Epithelial cell of proximal tubule (primary cell): ENCODE measurements around the gene ARL13A. TPM values are rescaled to one million over a fixed set of nuclear protein-coding genes. Genes with fewer than 3 reads are reported as not detected.

Experiments
- DNase-seq: peaks from one replicate; pipeline ENCODE4 v3.0.0-alpha.2; 2011; ENCODE audit warnings: low read depth
- H3K4me3 ChIP-seq: 2 replicates; pipeline ENCODE4 v1.5.1; 2011; ENCODE audit warnings: low read depth, mild to moderate bottlenecking, low read length
- CTCF ChIP-seq: conservative IDR thresholded peaks from 2 replicates; pipeline ENCODE4 v1.5.1; 2012; ENCODE audit warnings: low read depth, mild to moderate bottlenecking, low read length
- total RNA-seq: library from RNA; depleted of rRNA; stranded (reverse); fragments of >200 nt; gene quantifications from 2 replicates; pipeline ENCODE4 v1.2.3, GENCODE V29; 2015

The ARL13A gene
- total RNA-seq, 1 donor from 2014 or later: not detected

- no peak for TF ChIP-seq CTCF
- no peak overlapping the region for H3K4me3 ChIP-seq
- DNase-seq: no peak
These were observed 52.5 kb downstream of the ARL13A start for GRCh38 chrX:101022020-101022419.

GRCh38 chrX:101025126-101025525 lies 55.6 kb downstream of the ARL13A start:
- DNase-seq: no peak

GRCh38 chrX:101028562-101028961 lies 59.1 kb downstream of the ARL13A start:
- no peak for TF ChIP-seq CTCF
- H3K4me3 ChIP-seq: no peak overlapping the region
- DNase-seq: no peak

More at GRCh38 chrX:101025126-101025525, 55.6 kb downstream of the ARL13A start:
- no peak for TF ChIP-seq CTCF
- no peak overlapping the region for H3K4me3 ChIP-seq

GRCh38 chrX:101029665-101030064 lies 60.2 kb downstream of the ARL13A start:
- no peak overlapping the region for H3K4me3 ChIP-seq
- TF ChIP-seq CTCF: no peak
- DNase-seq: no peak

- TF ChIP-seq CTCF: no peak
- no peak overlapping the region for H3K4me3 ChIP-seq
- no peak for DNase-seq
These were observed 67.7 kb downstream of the ARL13A start for GRCh38 chrX:101037231-101037630.

GRCh38 chrX:101040197-101040596 lies 70.7 kb downstream of the ARL13A start:
- TF ChIP-seq CTCF: no peak
- no peak overlapping the region for H3K4me3 ChIP-seq
- DNase-seq: no peak

Other genes starting within 250 kb of the ARL13A start
- gene SYTL4, start 237.6 kb upstream of the ARL13A start, total RNA-seq: 5.3 and 8.0 TPM in 2 replicates
- 19.8 and 37.4 TPM in 2 replicates for gene CSTF2, start 149.3 kb upstream of the ARL13A start, total RNA-seq
- not detected in 2 replicates for gene NOX1, start 95.3 kb upstream of the ARL13A start, total RNA-seq
- gene XKRX, start 40.8 kb upstream of the ARL13A start, total RNA-seq: not detected in 2 replicates
- gene TRMT2B, start 82.4 kb downstream of the ARL13A start, total RNA-seq: 5.0 and 14.4 TPM in 2 replicates
- gene TMEM35A, start 109.2 kb downstream of the ARL13A start, total RNA-seq: 0.29 and 1.0 TPM in 2 replicates
- gene CENPI, start 128.5 kb downstream of the ARL13A start, total RNA-seq: 20.4 and 27.9 TPM in 2 replicates